ENCODE data around the gene LBX2.

LBX2 gene

GRCh38 chr2:74503506-74504475, 4.4 kb upstream of the LBX2 start:
- peaks cover 36% of the 10 kb centered on the region for H3K27me3 Mint-ChIP-seq (ENCODE audit: low read depth)
- H3K9me3 Mint-ChIP-seq: no peaks in the 10 kb centered on the region
- H3K4me1 Mint-ChIP-seq (ENCODE audit: low read depth): peaks cover 40% of the 10 kb centered on the region
- H3K27ac Mint-ChIP-seq: peak overlapping the region; percentile 37
- H3K4me3 Mint-ChIP-seq: peak overlapping the region; percentile 74
- H3K36me3 Mint-ChIP-seq (ENCODE audit: low read depth): peaks cover 31% of the 10 kb centered on the region
- no peak for DNase-seq (ENCODE audit: low spot score)

GRCh38 chr2:74502720-74503505, 3.5 kb upstream of the LBX2 start:
- peak overlapping the region; percentile 74 for H3K4me3 Mint-ChIP-seq
- DNase-seq (ENCODE audit: low spot score): peak; percentile 66
- peaks cover 38% of the 10 kb centered on the region for H3K4me1 Mint-ChIP-seq (ENCODE audit: low read depth)
- peaks cover 31% of the 10 kb centered on the region for H3K36me3 Mint-ChIP-seq (ENCODE audit: low read depth)
- H3K27me3 Mint-ChIP-seq (ENCODE audit: low read depth): peaks cover 41% of the 10 kb centered on the region
- H3K27ac Mint-ChIP-seq: no peak overlapping the region
- H3K9me3 Mint-ChIP-seq: no peaks in the 10 kb centered on the region

GRCh38 chr2:74502147-74502719, 2.8 kb upstream of the LBX2 start:
- H3K9me3 Mint-ChIP-seq: no peaks in the 10 kb centered on the region
- no peak for DNase-seq (ENCODE audit: low spot score)
- H3K4me3 Mint-ChIP-seq: peak overlapping the region; percentile 74
- H3K36me3 Mint-ChIP-seq (ENCODE audit: low read depth): peaks cover 29% of the 10 kb centered on the region
- H3K27me3 Mint-ChIP-seq (ENCODE audit: low read depth): peaks cover 47% of the 10 kb centered on the region
- H3K27ac Mint-ChIP-seq: no peak overlapping the region
- peaks cover 38% of the 10 kb centered on the region for H3K4me1 Mint-ChIP-seq (ENCODE audit: low read depth)

- peaks cover 33% of the 10 kb centered on the region for H3K4me1 Mint-ChIP-seq (ENCODE audit: low read depth)
- H3K4me3 Mint-ChIP-seq: peak overlapping the region; percentile 47
- H3K9me3 Mint-ChIP-seq: no peaks in the 10 kb centered on the region
- DNase-seq (ENCODE audit: low spot score): no peak
- H3K27ac Mint-ChIP-seq: no peak overlapping the region
- peaks cover 47% of the 10 kb centered on the region for H3K27me3 Mint-ChIP-seq (ENCODE audit: low read depth)
- peaks cover 25% of the 10 kb centered on the region for H3K36me3 Mint-ChIP-seq (ENCODE audit: low read depth)
Observed at GRCh38 chr2:74501335-74502071, 2.1 kb upstream of the LBX2 start.

- peaks cover 21% of the 10 kb centered on the region for H3K36me3 Mint-ChIP-seq (ENCODE audit: low read depth)
- peaks cover 47% of the 10 kb centered on the region for H3K27me3 Mint-ChIP-seq (ENCODE audit: low read depth)
- peaks cover 29% of the 10 kb centered on the region for H3K4me1 Mint-ChIP-seq (ENCODE audit: low read depth)
- no peaks in the 10 kb centered on the region for H3K9me3 Mint-ChIP-seq
- no peak for DNase-seq (ENCODE audit: low spot score)
- no peak overlapping the region for H3K4me3 Mint-ChIP-seq
- H3K27ac Mint-ChIP-seq: no peak overlapping the region
Observed at GRCh38 chr2:74500578-74500946, 1.2 kb upstream of the LBX2 start.

GRCh38 chr2:74499940-74500577, 656 bp upstream of the LBX2 start:
- H3K9me3 Mint-ChIP-seq: no peaks in the 10 kb centered on the region
- peaks cover 27% of the 10 kb centered on the region for H3K4me1 Mint-ChIP-seq (ENCODE audit: low read depth)
- H3K27me3 Mint-ChIP-seq (ENCODE audit: low read depth): peaks cover 47% of the 10 kb centered on the region
- peak overlapping the region; percentile 29 for H3K4me3 Mint-ChIP-seq
- DNase-seq (ENCODE audit: low spot score): no peak
- no peak overlapping the region for H3K27ac Mint-ChIP-seq
- peaks cover 16% of the 10 kb centered on the region for H3K36me3 Mint-ChIP-seq (ENCODE audit: low read depth)

- H3K27ac Mint-ChIP-seq: peak overlapping the region; percentile 73
Observed at GRCh38 chr2:74498500-74499266, 720 bp downstream of the LBX2 start.

GRCh38 chr2:74497777-74498499, 1.5 kb downstream of the LBX2 start:
- Mint-ChIP-seq H3K4me1 (ENCODE audit: low read depth) (peaks cover 16% of the 10 kb centered on the region), H3K27me3 (ENCODE audit: low read depth) (peaks cover 47% of the 10 kb centered on the region), H3K36me3 (ENCODE audit: low read depth) (peaks cover 19% of the 10 kb centered on the region), H3K27ac (peak overlapping the region; percentile 73), H3K4me3 (peak overlapping the region; percentile 93), H3K9me3 (no peaks in the 10 kb centered on the region)
- no peak for DNase-seq (ENCODE audit: low spot score)

More at GRCh38 chr2:74498500-74499266, 720 bp downstream of the LBX2 start:
- H3K4me1 Mint-ChIP-seq (ENCODE audit: low read depth): peaks cover 16% of the 10 kb centered on the region
- no peaks in the 10 kb centered on the region for H3K9me3 Mint-ChIP-seq
- DNase-seq (ENCODE audit: low spot score): peak; percentile 50
- peaks cover 47% of the 10 kb centered on the region for H3K27me3 Mint-ChIP-seq (ENCODE audit: low read depth)
- H3K36me3 Mint-ChIP-seq (ENCODE audit: low read depth): peaks cover 14% of the 10 kb centered on the region
- peak overlapping the region; percentile 93 for H3K4me3 Mint-ChIP-seq

- H3K27me3 Mint-ChIP-seq (ENCODE audit: low read depth): peaks cover 41% of the 10 kb centered on the region
- peaks cover 23% of the 10 kb centered on the region for H3K36me3 Mint-ChIP-seq (ENCODE audit: low read depth)
- peak overlapping the region; percentile 55 for H3K27ac Mint-ChIP-seq
- peaks cover 14% of the 10 kb centered on the region for H3K4me1 Mint-ChIP-seq (ENCODE audit: low read depth)
- DNase-seq (ENCODE audit: low spot score): no peak
- H3K4me3 Mint-ChIP-seq: peak overlapping the region; percentile 93
- H3K9me3 Mint-ChIP-seq: no peaks in the 10 kb centered on the region
Observed at GRCh38 chr2:74496997-74497776, 2.2 kb downstream of the LBX2 start.

- no peaks in the 10 kb centered on the region for H3K9me3 Mint-ChIP-seq
- peaks cover 26% of the 10 kb centered on the region for H3K27me3 Mint-ChIP-seq (ENCODE audit: low read depth)
- H3K27ac Mint-ChIP-seq: no peak overlapping the region
- no peak for DNase-seq (ENCODE audit: low spot score)
- peaks cover 30% of the 10 kb centered on the region for H3K36me3 Mint-ChIP-seq (ENCODE audit: low read depth)
- no peak overlapping the region for H3K4me3 Mint-ChIP-seq
- peaks cover 10% of the 10 kb centered on the region for H3K4me1 Mint-ChIP-seq (ENCODE audit: low read depth)
Observed at GRCh38 chr2:74495440-74495839, 4.0 kb downstream of the LBX2 start.

- Mint-ChIP-seq H3K4me3 (no peak overlapping the region), H3K36me3 (ENCODE audit: low read depth) (peaks cover 32% of the 10 kb centered on the region), H3K27me3 (ENCODE audit: low read depth) (peaks cover 12% of the 10 kb centered on the region), H3K27ac (no peak overlapping the region), H3K9me3 (no peaks in the 10 kb centered on the region), H3K4me1 (ENCODE audit: low read depth) (peaks cover 7% of the 10 kb centered on the region)
- DNase-seq (ENCODE audit: low spot score): no peak
Observed at GRCh38 chr2:74493546-74493945, 5.9 kb downstream of the LBX2 start.

All from T-helper 2 cell treated with Interferon-gamma antibody and Interleukin-4, amounts not matched to agents 5 μg/mL and 100 μg/mL, for 36 hours (primary cell).